ENCODE data around the gene FANCF.

Gene FANCF, protein sequence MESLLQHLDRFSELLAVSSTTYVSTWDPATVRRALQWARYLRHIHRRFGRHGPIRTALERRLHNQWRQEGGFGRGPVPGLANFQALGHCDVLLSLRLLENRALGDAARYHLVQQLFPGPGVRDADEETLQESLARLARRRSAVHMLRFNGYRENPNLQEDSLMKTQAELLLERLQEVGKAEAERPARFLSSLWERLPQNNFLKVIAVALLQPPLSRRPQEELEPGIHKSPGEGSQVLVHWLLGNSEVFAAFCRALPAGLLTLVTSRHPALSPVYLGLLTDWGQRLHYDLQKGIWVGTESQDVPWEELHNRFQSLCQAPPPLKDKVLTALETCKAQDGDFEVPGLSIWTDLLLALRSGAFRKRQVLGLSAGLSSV

DNA sequence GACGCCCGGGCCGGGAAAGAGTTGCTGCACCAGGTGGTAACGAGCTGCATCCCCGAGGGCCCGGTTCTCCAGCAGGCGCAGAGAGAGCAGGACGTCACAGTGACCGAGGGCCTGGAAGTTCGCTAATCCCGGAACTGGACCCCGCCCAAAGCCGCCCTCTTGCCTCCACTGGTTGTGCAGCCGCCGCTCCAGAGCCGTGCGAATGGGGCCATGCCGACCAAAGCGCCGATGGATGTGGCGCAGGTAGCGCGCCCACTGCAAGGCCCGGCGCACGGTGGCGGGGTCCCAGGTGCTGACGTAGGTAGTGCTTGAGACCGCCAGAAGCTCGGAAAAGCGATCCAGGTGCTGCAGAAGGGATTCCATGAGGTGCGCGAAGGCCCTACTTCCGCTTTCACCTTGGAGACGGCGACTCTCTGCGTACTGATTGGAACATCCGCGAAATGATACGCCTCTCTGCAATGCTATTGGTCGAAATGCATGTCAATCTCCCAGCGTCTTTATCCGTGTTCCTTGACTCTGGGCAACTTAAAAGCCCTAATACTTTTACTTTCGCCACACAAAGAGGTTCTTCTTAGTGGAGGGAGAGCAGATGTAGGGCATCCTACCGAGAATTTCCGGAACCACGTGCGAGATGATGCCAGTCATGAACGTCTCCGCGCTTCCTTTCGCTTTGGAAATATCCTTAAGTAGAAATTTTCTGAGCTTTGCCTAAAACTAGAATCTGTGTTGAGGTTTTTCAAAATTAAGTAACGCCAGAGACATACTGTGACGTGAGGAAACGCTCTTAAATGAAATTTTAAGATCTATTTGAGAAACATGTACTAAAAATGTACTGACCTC, at the start of gene FANCF:
FANCF (minus strand) TSS at position 376 of the 840 bp plus-strand sequence; CDS start at position 363, 13 bp downstream.
- H3K27me3 ChIP-seq (ENCODE audit: control insufficient read depth, insufficient read depth, low read length) = no peaks in the 10 kb centered on the region
- no peaks in the 10 kb centered on the region for H3K36me3 ChIP-seq (ENCODE audit: control insufficient read depth, insufficient read depth, low read length)
- peak within 1 kb of the TSS; percentile 88 for H3K4me3 ChIP-seq (ENCODE audit: low read depth, low read length)
- peak within 1 kb of the TSS; percentile 91 for H3K9ac ChIP-seq (ENCODE audit: low read length)
- H3K4me1 ChIP-seq (ENCODE audit: control insufficient read depth, insufficient read depth, low read length) = peaks cover 8% of the 10 kb centered on the region; the same call in 1 of the 2 replicates
- H3K9me3 ChIP-seq (ENCODE audit: control insufficient read depth, insufficient read depth, low read depth, low read length) = no peaks in the 10 kb centered on the region
- peak within 1 kb of the TSS; percentile 95 for H3K27ac ChIP-seq (ENCODE audit: low read depth, low read length)

DNA sequence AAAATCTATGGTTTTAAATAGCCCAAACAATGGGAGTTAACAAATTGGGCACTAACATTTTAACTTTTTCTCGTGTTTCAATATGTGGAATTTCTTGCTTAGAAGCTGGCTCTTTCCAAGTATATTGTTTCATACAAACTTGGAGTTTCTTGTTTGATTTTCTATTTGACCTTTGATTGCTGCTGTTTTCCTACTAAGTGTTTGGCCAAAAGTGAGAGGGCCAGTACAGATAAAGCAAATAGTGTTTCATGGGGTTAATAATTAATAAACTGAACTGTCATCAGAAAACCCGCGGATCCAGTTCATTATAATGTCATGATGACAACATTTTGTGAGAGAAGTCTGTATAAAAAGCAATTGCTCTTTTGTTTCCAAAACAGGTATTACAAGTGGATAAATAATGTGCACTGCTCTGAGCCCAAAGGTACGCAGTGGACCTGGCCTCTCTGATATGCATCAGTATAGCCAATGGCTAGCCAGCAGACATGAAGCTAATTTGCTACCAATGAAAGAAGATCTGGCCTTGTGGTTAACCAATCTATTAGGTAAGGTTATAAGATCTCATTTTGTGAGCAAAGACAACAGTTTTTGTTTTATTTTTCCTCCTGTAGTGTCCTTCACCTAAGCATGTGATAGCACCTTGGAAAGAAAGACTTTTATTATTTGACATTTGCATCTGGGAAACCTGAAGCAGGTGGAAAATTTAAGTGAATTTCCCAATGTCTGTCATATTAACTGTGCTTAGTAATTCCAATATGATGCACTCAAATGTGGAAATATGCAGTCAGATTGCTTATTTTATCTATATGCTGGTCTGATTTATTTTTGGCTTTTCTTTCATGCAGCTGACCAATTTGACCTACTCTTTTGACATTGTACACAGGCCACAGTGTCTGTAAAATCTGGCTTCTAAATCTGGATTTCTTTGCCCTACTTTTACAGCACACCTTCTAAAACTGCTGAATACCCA, 49.1 kb upstream of the FANCF start:
- Histone ChIP-seq H3K9me3 (ENCODE audit: control insufficient read depth, insufficient read depth, low read depth, low read length) (no peaks in the 10 kb centered on the region), H3K9ac (ENCODE audit: low read length) (no peak overlapping the region), H3K4me3 (ENCODE audit: low read depth, low read length) (no peak overlapping the region), H3K36me3 (ENCODE audit: control insufficient read depth, insufficient read depth, low read length) (no peaks in the 10 kb centered on the region), H3K4me1 (ENCODE audit: control insufficient read depth, insufficient read depth, low read length) (no peaks in the 10 kb centered on the region), H3K27me3 (ENCODE audit: control insufficient read depth, insufficient read depth, low read length) (no peaks in the 10 kb centered on the region), H3K27ac (ENCODE audit: low read depth, low read length) (no peak overlapping the region)

DNA sequence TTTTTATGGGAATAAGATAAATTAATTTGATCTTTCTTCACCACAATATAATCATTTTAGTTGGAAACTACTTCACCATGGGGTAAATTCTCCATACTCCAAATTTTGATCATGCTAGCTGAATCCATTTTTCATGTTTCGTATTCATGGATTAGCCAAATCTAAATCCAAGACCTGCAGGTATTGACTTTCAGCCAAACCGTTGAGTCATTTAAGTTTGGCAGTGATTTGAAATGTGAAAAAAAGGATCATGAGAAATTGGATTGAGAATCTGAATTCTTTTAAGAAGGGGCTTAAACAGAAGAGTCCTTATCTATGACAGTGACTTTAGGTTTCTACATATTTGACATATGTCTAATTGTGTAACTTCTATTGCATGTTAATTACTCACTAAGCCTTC, 46.1 kb upstream of the FANCF start:
- Histone ChIP-seq H3K27ac (ENCODE audit: low read depth, low read length) (no peak overlapping the region), H3K9me3 (ENCODE audit: control insufficient read depth, insufficient read depth, low read depth, low read length) (no peaks in the 10 kb centered on the region), H3K27me3 (ENCODE audit: control insufficient read depth, insufficient read depth, low read length) (peaks cover 20% of the 10 kb centered on the region), H3K4me3 (ENCODE audit: low read depth, low read length) (no peak overlapping the region), H3K4me1 (ENCODE audit: control insufficient read depth, insufficient read depth, low read length) (no peaks in the 10 kb centered on the region; the same call in 1 of the 2 replicates), H3K36me3 (ENCODE audit: control insufficient read depth, insufficient read depth, low read length) (no peaks in the 10 kb centered on the region), H3K9ac (ENCODE audit: low read length) (no peak overlapping the region)

DNA sequence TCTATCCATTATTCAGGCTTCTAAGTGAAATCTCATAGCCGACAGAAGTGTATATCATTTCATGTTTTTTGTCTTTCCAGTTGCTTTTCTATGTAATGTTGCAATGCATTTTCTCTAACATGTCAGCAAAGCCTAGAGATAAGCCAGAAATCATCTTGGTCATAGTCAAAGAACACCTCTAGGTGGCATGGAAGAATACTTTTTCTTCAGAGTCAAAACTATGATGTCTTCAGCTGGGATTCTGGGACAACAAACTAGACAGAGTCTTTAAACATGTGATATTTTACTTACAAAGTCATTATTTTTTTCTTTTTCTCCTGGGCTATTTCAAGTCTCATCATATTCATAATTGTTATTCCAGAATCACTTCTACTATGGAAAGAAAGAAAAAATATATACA, 45.2 kb upstream of the FANCF start:
- Histone ChIP-seq H3K9ac (ENCODE audit: low read length) (no peak overlapping the region), H3K4me1 (ENCODE audit: control insufficient read depth, insufficient read depth, low read length) (peaks cover 4% of the 10 kb centered on the region), H3K9me3 (ENCODE audit: control insufficient read depth, insufficient read depth, low read depth, low read length) (no peaks in the 10 kb centered on the region), H3K4me3 (ENCODE audit: low read depth, low read length) (no peak overlapping the region), H3K27ac (ENCODE audit: low read depth, low read length) (no peak overlapping the region), H3K36me3 (ENCODE audit: control insufficient read depth, insufficient read depth, low read length) (no peaks in the 10 kb centered on the region), H3K27me3 (ENCODE audit: control insufficient read depth, insufficient read depth, low read length) (peaks cover 29% of the 10 kb centered on the region)

DNA sequence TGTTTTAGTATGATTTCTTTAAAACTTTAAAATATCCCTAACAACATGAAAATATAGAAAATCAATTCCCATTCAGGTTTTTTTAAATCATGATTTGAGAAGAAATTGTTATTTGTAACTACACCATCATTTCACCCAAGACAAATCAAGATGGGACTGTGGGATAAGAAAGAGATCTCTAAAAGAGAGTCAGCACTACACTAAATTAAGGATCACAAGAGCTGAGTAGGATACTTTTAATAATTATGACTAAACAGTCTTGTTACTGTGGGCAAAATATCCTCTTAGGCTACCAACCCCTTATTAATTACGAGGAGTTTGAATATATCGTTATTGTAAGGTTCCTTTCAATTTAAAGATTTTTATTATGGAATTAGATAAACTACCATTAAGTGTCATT, 43.7 kb upstream of the FANCF start:
- H3K36me3 ChIP-seq (ENCODE audit: control insufficient read depth, insufficient read depth, low read length) = no peaks in the 10 kb centered on the region
- H3K27me3 ChIP-seq (ENCODE audit: control insufficient read depth, insufficient read depth, low read length) = peaks cover 33% of the 10 kb centered on the region
- H3K4me3 ChIP-seq (ENCODE audit: low read depth, low read length) = no peak overlapping the region
- H3K27ac ChIP-seq (ENCODE audit: low read depth, low read length) = no peak overlapping the region
- no peak overlapping the region for H3K9ac ChIP-seq (ENCODE audit: low read length)
- H3K9me3 ChIP-seq (ENCODE audit: control insufficient read depth, insufficient read depth, low read depth, low read length) = no peaks in the 10 kb centered on the region
- peaks cover 6% of the 10 kb centered on the region for H3K4me1 ChIP-seq (ENCODE audit: control insufficient read depth, insufficient read depth, low read length)

DNA sequence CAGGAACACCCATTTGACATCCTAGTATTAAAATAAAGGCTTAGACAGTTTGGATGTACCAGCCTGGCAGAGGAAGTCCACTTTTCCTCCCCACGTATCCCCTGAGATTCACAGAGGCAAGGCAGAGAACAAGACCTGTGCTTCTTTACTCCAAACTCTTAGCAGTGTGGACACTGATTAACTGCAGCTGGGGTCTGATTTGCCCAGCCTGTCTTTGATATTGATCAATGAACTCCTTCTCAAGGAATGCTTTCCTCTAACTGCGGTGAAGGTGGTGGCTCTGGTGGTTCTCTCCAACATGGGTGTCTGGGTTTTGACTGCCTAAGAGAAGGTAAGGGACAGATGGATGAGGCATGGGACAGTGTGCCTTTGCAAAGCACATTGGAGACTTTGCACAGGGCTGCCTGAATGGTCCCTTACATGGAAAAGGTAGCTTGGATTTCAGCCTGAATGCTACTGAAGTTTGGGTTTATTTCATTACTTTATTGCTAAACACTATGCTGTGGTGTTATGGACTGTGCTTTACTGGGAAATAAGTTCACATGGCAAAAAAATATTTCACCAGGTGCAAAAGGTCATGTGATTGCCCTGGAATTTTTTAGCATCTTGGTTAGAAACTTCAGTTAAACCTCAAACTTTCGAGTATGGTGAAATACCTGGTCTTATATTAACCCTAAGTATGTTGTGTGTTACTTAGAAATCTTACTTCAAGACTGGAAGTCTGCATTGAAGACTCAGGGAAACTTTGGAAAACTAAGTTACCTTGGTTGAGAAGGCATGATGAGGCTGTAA, 42.6 kb upstream of the FANCF start:
- Histone ChIP-seq H3K27ac (ENCODE audit: low read depth, low read length) (no peak overlapping the region), H3K4me1 (ENCODE audit: control insufficient read depth, insufficient read depth, low read length) (peaks cover 6% of the 10 kb centered on the region), H3K36me3 (ENCODE audit: control insufficient read depth, insufficient read depth, low read length) (no peaks in the 10 kb centered on the region), H3K4me3 (ENCODE audit: low read depth, low read length) (no peak overlapping the region), H3K27me3 (ENCODE audit: control insufficient read depth, insufficient read depth, low read length) (peaks cover 33% of the 10 kb centered on the region), H3K9me3 (ENCODE audit: control insufficient read depth, insufficient read depth, low read depth, low read length) (no peaks in the 10 kb centered on the region), H3K9ac (ENCODE audit: low read length) (no peak overlapping the region)

DNA sequence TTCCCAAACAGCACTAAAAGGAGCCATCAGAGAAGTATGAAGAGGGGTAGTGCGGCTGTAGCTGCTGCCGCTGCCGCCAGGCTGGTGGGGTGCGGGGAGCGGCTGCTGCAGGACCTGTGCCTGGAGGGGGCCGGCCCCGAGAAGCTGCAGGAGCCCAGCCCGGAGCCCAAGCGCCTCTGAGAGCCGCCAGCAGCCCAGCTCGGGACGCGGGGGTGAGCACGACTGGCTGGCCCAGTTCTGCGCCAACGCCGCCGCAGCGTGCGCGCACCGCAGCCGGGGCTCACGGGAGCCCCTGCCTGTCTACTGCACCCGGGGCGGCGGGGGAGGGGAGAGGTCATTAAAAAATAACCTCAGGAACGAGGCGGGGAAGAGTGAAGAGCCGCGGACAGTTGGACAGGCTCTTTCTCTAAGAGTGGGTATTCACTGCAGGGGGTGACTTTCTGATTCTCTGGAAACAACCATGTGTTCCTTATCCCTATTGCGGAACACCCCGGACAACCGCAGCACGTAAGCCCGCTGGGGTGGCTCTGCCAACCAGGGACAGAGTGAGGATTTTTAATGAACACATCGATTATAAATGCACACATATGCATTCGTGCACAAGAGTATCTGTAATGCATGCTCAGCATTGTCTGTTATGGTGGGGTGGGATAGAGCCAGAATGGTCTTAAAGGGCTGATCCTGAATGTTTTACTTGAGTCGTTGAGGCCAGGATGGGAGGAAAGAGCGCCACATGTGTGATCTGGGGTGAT, 41.2 kb upstream of the FANCF start:
- Histone ChIP-seq H3K36me3 (ENCODE audit: control insufficient read depth, insufficient read depth, low read length) (no peaks in the 10 kb centered on the region), H3K27me3 (ENCODE audit: control insufficient read depth, insufficient read depth, low read length) (peaks cover 33% of the 10 kb centered on the region), H3K4me3 (ENCODE audit: low read depth, low read length) (peak overlapping the region; percentile 66), H3K27ac (ENCODE audit: low read depth, low read length) (no peak overlapping the region), H3K4me1 (ENCODE audit: control insufficient read depth, insufficient read depth, low read length) (peaks cover 6% of the 10 kb centered on the region), H3K9ac (ENCODE audit: low read length) (peak overlapping the region; percentile 52), H3K9me3 (ENCODE audit: control insufficient read depth, insufficient read depth, low read depth, low read length) (no peaks in the 10 kb centered on the region)

DNA sequence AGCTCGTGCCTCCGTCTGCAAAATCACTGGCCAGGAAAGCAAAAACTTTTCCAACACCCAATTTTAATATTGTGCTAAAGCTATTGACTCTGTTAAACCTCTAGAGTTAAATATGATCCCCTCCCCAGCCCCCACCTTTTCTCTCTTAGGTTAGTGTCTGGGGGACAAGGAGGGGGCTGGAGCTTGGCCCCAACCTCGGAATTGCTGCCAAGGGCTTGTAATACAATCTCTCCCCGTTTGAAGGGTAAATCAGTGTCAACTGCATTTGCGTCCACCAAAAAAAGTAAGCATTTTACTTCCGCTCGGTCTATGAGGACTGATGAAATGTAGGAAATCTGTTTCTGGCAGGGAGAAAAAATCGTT, 40.7 kb upstream of the FANCF start, which contains the start of gene GAS2:
GAS2 (plus strand) TSS at position 287 of the 363 bp plus-strand sequence. CDS start 8,259 bp downstream, outside the sequence.
- H3K9me3 ChIP-seq (ENCODE audit: control insufficient read depth, insufficient read depth, low read depth, low read length) = no peaks in the 10 kb centered on the region
- H3K4me1 ChIP-seq (ENCODE audit: control insufficient read depth, insufficient read depth, low read length) = peaks cover 6% of the 10 kb centered on the region
- H3K27ac ChIP-seq (ENCODE audit: low read depth, low read length) = no peak within 1 kb of the TSS
- no peaks in the 10 kb centered on the region for H3K36me3 ChIP-seq (ENCODE audit: control insufficient read depth, insufficient read depth, low read length)
- H3K9ac ChIP-seq (ENCODE audit: low read length) = peak within 1 kb of the TSS; percentile 52
- peak within 1 kb of the TSS; percentile 66 for H3K4me3 ChIP-seq (ENCODE audit: low read depth, low read length)
- peaks cover 33% of the 10 kb centered on the region for H3K27me3 ChIP-seq (ENCODE audit: control insufficient read depth, insufficient read depth, low read length)

DNA sequence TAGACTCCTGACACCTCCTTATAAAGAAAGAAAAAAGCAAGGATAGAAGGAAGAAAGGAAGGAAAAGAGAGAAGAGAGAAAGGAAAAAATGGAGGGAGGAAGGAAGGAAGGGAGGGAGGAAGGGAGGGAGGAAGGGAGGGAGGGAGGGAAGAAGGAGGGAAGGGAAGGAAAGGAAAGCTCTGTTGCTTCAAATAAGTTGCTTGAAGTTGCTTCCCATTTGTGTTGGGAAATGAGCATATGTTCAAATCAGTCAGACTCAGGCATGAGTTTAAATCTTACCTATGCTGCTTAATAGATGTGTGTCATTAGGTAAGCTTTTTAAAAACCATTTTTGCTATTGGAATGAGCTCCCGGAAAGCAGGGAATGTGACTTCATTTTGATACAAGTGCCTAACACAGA, 34.2 kb upstream of the FANCF start:
- H3K27ac ChIP-seq (ENCODE audit: low read depth, low read length) = no peak overlapping the region
- no peak overlapping the region for H3K9ac ChIP-seq (ENCODE audit: low read length)
- no peaks in the 10 kb centered on the region for H3K9me3 ChIP-seq (ENCODE audit: control insufficient read depth, insufficient read depth, low read depth, low read length)
- no peaks in the 10 kb centered on the region for H3K27me3 ChIP-seq (ENCODE audit: control insufficient read depth, insufficient read depth, low read length)
- H3K4me3 ChIP-seq (ENCODE audit: low read depth, low read length) = no peak overlapping the region
- H3K4me1 ChIP-seq (ENCODE audit: control insufficient read depth, insufficient read depth, low read length) = peaks cover 12% of the 10 kb centered on the region
- H3K36me3 ChIP-seq (ENCODE audit: control insufficient read depth, insufficient read depth, low read length) = no peaks in the 10 kb centered on the region

Measured in HUES6 (cell line).